Measurements from ENCODE around the gene TMIGD3. TPM values are rescaled to one million over a fixed set of nuclear protein-coding genes. Genes with fewer than 3 reads are reported as not detected.

TMIGD3 gene
- total RNA-seq, 1 donor: 0.43 TPM

DNA sequence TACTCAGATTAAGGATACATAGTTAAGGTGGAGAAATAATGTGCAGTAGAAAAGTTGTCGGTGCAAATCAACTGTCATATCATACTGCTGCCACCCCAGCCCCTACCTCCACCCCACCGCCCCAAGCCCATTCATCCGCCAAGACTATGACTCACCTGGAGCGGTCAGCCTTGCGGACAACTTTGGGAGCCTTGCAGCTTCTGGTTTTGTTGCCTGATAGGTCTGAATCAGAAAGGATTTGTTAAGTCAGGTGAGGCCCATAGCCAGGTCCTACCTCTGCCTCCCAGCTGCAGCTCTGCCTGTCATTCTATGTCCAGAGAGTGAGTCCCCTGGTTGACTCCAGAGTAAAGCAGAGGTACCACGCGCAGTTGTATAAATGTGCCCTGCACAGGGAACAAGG, 17.0 kb downstream of the TMIGD3 start:
- DNase-seq (ENCODE audit: low read depth): no peak
- H3K4me3 ChIP-seq (ENCODE audit: low read depth, low read length): no peak overlapping the region
- no peak for TF ChIP-seq CTCF (IDR thresholded peaks at IDR 0.05; ENCODE audit: insufficient read depth, low read depth, low read length)

DNA sequence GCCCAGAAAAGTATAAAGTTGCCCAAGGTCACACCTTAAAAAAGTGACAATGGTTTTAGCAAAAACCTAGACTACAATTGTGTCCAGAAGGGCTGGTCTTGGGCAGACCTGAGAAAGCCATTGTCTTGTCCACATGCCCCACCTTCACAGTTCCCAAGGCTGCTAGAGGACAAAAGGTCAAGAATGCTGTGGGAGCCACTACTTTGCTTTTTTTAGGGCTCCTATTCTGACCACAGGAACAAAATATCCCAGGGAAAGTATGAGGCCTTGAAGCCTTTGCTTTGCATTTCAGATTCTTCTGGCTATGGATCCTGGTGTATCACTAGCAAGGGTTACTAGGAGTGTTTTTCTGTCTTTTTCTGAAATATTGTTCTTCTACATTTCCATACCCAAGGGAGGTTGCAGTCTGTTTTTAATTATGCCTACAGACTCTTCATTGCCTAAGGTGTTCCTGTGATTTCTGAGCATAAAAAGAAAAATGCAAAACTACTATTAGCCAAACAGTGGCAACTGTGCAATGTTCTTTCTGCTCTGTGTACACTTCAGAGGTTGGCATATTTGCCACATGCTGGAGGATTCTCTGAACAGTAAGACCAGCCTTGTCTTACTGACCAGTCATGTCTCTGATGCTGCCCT, 18.9 kb downstream of the TMIGD3 start:
- no peak for DNase-seq (ENCODE audit: low read depth)
- no peak for TF ChIP-seq CTCF (IDR thresholded peaks at IDR 0.05; ENCODE audit: insufficient read depth, low read depth, low read length)
- H3K4me3 ChIP-seq (ENCODE audit: low read depth, low read length): no peak overlapping the region

DNA sequence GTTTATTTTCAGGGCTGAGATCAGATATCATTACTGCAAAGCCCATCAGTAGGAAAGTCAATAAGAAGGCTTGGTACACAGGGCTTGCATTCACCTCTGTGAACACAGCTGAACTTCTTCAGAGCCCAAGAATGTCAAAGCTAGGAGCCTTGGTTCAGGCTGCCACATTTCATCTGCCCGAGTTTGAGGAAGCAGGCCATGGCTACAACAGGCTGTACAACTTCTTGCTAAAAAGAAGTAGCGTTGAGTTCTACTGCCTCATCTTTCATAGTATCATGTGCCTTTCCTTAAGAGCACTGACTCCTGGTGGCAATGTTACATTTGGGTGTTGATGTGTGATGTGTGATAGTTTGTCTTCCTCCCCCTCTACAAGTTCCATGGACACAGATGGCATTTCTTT, 19.6 kb downstream of the TMIGD3 start:
- DNase-seq (ENCODE audit: low read depth): no peak
- H3K4me3 ChIP-seq (ENCODE audit: low read depth, low read length): no peak overlapping the region

DNA sequence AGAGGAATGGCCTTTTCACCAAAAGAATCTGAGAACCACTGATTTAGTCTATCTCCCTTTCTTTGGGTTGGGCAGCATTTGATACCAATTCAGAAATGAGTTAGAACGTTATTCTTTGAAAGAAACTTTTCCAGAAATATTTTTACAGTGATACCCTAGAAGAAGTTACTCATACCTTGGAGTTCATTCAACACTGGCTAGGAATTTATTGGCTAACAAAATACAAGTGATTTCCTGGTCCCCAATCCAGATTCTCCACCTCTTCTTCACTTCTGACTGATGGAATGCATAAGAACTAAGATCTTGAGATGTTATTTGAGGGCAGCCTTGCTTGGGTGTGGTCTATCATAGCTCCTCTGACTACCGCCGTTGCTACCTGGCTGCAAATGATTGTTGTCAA, 20.3 kb downstream of the TMIGD3 start:
- DNase-seq (ENCODE audit: low read depth): no peak
- H3K4me3 ChIP-seq (ENCODE audit: low read depth, low read length): no peak overlapping the region
- TF ChIP-seq CTCF (IDR thresholded peaks at IDR 0.05; ENCODE audit: insufficient read depth, low read depth, low read length): no peak

More for the DNA sequence above, 19.6 kb downstream of the TMIGD3 start:
- TF ChIP-seq CTCF (IDR thresholded peaks at IDR 0.05; ENCODE audit: insufficient read depth, low read depth, low read length): no peak

DNA sequence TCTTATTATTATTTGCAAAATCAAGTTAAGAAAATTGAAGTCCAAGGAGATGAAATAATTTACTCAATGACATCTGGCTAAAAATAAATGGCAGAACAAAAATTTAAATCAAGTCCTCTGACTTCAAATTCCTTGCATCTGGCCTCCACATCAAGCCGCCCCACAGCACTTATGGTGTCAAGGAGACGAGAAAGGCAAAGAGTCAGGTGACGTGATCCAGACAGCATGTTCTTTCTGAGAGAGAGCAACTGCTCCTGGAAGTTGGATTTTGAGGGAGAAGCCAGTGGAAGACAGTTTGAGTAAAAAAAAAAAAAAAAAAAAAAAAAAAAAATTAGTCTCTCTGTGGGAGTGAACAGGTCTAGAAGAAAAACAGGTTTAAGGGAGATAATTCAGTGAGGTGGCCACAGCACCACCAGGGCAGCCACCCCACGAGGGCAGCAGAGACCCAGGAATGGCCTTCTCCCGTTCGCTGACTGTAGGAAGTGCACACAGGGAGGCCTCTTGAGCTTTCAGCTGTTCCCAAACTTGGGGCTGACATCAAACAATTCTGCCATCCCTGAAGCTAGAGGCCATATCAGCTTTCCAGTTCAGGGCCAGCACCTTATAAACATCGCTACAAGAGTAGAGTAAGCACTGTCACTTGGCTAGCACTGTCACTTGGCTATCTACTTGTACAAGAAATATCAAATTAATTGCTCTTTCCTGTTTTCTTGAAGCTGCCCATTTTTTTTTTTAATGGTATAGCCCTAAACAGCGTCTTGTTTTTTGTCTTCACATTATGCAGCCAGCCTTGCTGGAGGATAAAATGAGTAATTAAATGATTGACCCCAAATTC, 21.8 kb downstream of the TMIGD3 start:
- DNase-seq (ENCODE audit: low read depth): peak; percentile 75
- no peak overlapping the region for H3K4me3 ChIP-seq (ENCODE audit: low read depth, low read length)
- TF ChIP-seq CTCF (IDR thresholded peaks at IDR 0.05; ENCODE audit: insufficient read depth, low read depth, low read length): peak; percentile 87

DNA sequence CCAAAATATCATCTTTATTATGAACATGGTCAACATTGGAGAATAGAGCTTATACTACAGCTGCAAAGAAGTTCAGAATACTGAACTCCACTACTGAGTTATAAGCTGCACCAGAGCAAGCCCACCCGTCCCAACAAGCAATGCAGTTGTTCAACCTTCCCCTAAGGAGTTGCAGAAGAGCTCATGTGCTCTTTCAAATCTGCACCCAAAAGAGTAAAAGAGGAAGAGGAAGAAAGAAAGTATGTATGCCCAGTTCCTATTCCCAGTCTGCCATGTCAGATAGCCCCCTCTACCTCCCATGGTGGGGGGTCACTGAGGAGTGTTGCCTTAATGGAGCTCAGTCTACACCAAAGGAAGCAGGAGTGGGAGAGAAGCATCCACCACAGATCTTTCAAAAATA, 22.8 kb downstream of the TMIGD3 start:
- TF ChIP-seq CTCF (IDR thresholded peaks at IDR 0.05; ENCODE audit: insufficient read depth, low read depth, low read length): no peak
- H3K4me3 ChIP-seq (ENCODE audit: low read depth, low read length): no peak overlapping the region
- no peak for DNase-seq (ENCODE audit: low read depth)
